ENCODE measurements around the gene ZNF335.

- TF ChIP-seq CTCF (IDR thresholded peaks at IDR 0.05) (no peak), ZFX (IDR thresholded peaks at IDR 0.05; ENCODE audit: borderline replicate concordance) (no peak)
Observed at GRCh38 chr20:45910670-45911485, 61.1 kb downstream of the ZNF335 start.
